B cell (primary cell): ENCODE results near the gene PRRT2. TPM values are rescaled to one million over a fixed set of nuclear protein-coding genes. Genes with fewer than 3 reads are reported as not detected.

Experiments used
- ATAC-seq: fragments of 200-7000 bp; cut with Tn5 transposase; one replicate; pipeline ENCODE4 v1.10.0; 2021; ENCODE audit warnings: low read depth, mild to moderate bottlenecking, moderate number of reproducible peaks, moderate library complexity
- CTCF ChIA-PET: fragments of 350-600 bp; sonication (Branson Sonifier 250); formaldehyde crosslinking; loops from one replicate; lab custom pipeline; 2021; ENCODE audit warnings: antibody characterized with exemption, inconsistent platforms; lab: Charles Lee
- POLR2A ChIA-PET: fragments of 350-600 bp; sonication (Branson Sonifier 250); formaldehyde crosslinking; loops from one replicate; lab custom pipeline; 2021; ENCODE audit warnings: antibody characterized with exemption; lab: Charles Lee
- DNase-seq: peaks from one replicate; pipeline ENCODE4 v3.0.0; 2013
- H2AFZ ChIP-seq: 2 replicates; pipeline ENCODE4 v1.6.1; 2012; ENCODE audit warnings: mild to moderate bottlenecking, low read depth, low read length; ENCODE audit not compliant: insufficient read depth, poor library complexity, severe bottlenecking
- H3K27ac ChIP-seq, 2 donors: 1 replicate in 1 of 2; 2 replicates in 1 of 2; pipeline ENCODE4 v1.5.1; 2012 to 2013; ENCODE audit warnings: low read length in 2 of 2, mild to moderate bottlenecking in 2 of 2, moderate library complexity in 1 of 2
- H3K27me3 ChIP-seq, 4 experiments: fragments of 200-600 bp in 1 of 4; sonication (generic) in 1 of 4; replicated peaks in 1 of 4; 1 replicate in 2 of 4; 2 replicates in 2 of 4; pipeline versions ENCODE4 v1.6.1 to v1.7.0; 2013 to 2016; ENCODE audit warnings: low read length in 3 of 4, mild to moderate bottlenecking in 2 of 4, mixed read lengths in 1 of 4, moderate library complexity in 1 of 4; ENCODE audit not compliant: insufficient read depth in 4 of 4, control insufficient read depth in 3 of 4; ENCODE audit errors: control extremely low read depth in 1 of 4
- H3K36me3 ChIP-seq, 2 experiments: replicated peaks in 1 of 2; 1 replicate in 1 of 2; 2 replicates in 1 of 2; pipeline versions ENCODE4 v1.6.1 to v1.7.1; 2013; ENCODE audit warnings: low read length in 1 of 2; ENCODE audit not compliant: insufficient read depth in 2 of 2, control insufficient read depth in 1 of 2; ENCODE audit errors: control extremely low read depth in 1 of 2, extremely low read depth in 1 of 2
- H3K4me1 ChIP-seq, 2 donors: fragments of 200-600 bp in 1 of 2; sonication (generic) in 1 of 2; 1 replicate in 1 of 2; 2 replicates in 1 of 2; pipeline versions ENCODE4 v1.5.1 to v1.6.1; 2013 to 2017; ENCODE audit warnings: low read length in 2 of 2; ENCODE audit not compliant: control insufficient read depth in 2 of 2, insufficient read depth in 2 of 2
- H3K4me2 ChIP-seq: replicated peaks from 2 replicates; pipeline ENCODE3; 2012; ENCODE audit warnings: mild to moderate bottlenecking, low read depth, low read length; ENCODE audit not compliant: poor library complexity, severe bottlenecking
- H3K4me3 ChIP-seq, 5 experiments: fragments of 200-600 bp in 1 of 5; sonication (generic) in 1 of 5; 1 replicate in 3 of 5; 2 replicates in 2 of 5; pipeline versions ENCODE4 v1.5.1 to v1.7.0; 2011 to 2016; ENCODE audit warnings: low read length in 4 of 5, mild to moderate bottlenecking in 4 of 5, low read depth in 2 of 5, control low read depth in 1 of 5, moderate library complexity in 1 of 5; ENCODE audit not compliant: insufficient read depth in 1 of 5; ENCODE audit errors: control extremely low read depth in 1 of 5, extremely low read depth in 1 of 5
- H3K79me2 ChIP-seq: fragments of 200-600 bp; sonication (generic); one replicate; pipeline ENCODE4 v1.6.0; 2016; ENCODE audit warnings: low read length; ENCODE audit not compliant: control insufficient read depth, insufficient read depth
- H3K9ac ChIP-seq: fragments of 200-600 bp; sonication (generic); 2 replicates; pipeline ENCODE4 v1.6.1; 2017; ENCODE audit warnings: mild to moderate bottlenecking, low read length, moderate library complexity
- H3K9me3 ChIP-seq, 3 donors: one replicate each; pipeline versions ENCODE4 v1.6.1 to v1.7.1; 2013; ENCODE audit warnings: low read length in 2 of 3; ENCODE audit not compliant: control insufficient read depth in 2 of 3, insufficient read depth in 1 of 3; ENCODE audit errors: control extremely low read depth in 1 of 3
- H4K20me1 ChIP-seq: 2 replicates; pipeline ENCODE4 v1.6.0; 2012; ENCODE audit warnings: mild to moderate bottlenecking, low read length; ENCODE audit not compliant: insufficient read depth, control insufficient read depth, poor library complexity, severe bottlenecking
- H3K27ac Mint-ChIP-seq: one replicate; pipeline ENCODE4 v1.8.0; 2021; ENCODE audit warnings: mixed read lengths
- H3K27me3 Mint-ChIP-seq: one replicate; pipeline ENCODE4 v1.8.0; 2021; ENCODE audit warnings: mixed read lengths
- H3K4me1 Mint-ChIP-seq: one replicate; pipeline ENCODE4 v1.8.0; 2021; ENCODE audit warnings: mixed read lengths
- H3K4me3 Mint-ChIP-seq: one replicate; pipeline ENCODE4 v1.8.0; 2021; ENCODE audit warnings: mixed read lengths
- H3K9me3 Mint-ChIP-seq: one replicate; pipeline ENCODE4 v1.8.0; 2022; ENCODE audit warnings: mixed read lengths; ENCODE audit not compliant: insufficient read depth
- EZH2 ChIP-seq: IDR thresholded peaks from 2 replicates; pipeline ENCODE4 v1.6.1; 2012; ENCODE audit warnings: borderline replicate concordance, low read depth, mild to moderate bottlenecking, moderate library complexity, low read length; ENCODE audit not compliant: insufficient read depth, poor library complexity, severe bottlenecking
- WGBS: methylation state at CpG from one replicate; pipeline ENCODE4 v1.1.5; 2013; ENCODE audit warnings: missing lambda C conversion rate; ENCODE audit not compliant: insufficient coverage; 5-methylcytosine and 5-hydroxymethylcytosine counted together
- intact Hi-C: fragments of 100-400 bp; cut with micrococcal nuclease; formaldehyde crosslinking; loops from one replicate; pipeline ENCODE4 v1.10.0; 2022
- polyA plus RNA-seq: library from polyadenylated mRNA; depleted of rRNA; stranded (reverse); fragments of >200 nt; gene quantifications from 2 replicates; pipeline ENCODE4 v1.2.3, GENCODE V29; 2012
- total RNA-seq, 2 donors: library from RNA; stranded (reverse); fragments of 120-200 nt in 1 of 2; gene quantifications; 1 replicate in 1 of 2; 2 replicates in 1 of 2; pipeline versions ENCODE4 v1.2.3 to v1.2.4, GENCODE V29; 2013 to 2022
- TF ChIP-seq, protein P1 (sequence below): fragments of 200-600 bp; IDR thresholded peaks from one replicate; pipeline ENCODE4 v1.8.0; 2022; ENCODE audit warnings: antibody characterized with exemption, mild to moderate bottlenecking

The PRRT2 gene
- total and polyA plus RNA-seq, 2 donors (not counting 1 experiment from before 2014, with no cell fraction given) = 0.79 to 3.1 TPM

DNA sequence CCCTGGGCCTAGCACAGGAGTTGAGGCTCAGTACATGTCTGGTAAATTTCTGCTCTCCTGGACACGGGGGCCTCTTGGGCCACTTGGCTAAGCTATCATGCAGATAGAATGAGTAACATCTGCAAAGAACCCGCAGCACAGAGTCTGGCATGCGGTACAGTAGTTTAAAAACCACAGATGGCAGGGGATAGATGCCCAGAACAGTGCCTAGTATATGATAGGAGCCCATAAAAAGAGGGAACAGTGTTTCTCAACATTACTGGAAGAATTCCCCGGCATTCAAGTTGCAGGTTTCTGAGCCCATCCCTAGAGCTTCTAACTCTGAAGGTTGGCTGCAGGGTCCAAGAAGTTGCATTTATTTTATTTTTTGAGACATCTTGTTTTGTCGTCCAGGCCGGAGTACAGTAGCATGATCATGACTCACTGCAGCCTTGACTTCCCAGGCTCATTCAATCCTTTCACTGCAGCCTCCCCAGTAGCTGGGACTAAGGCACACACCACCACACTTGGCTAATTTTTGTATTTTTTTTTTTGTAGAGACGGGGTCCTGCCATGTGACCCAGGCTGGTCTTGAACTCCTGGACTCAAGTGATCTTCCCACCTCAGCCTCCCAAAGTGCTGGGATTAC is 45.3 kb downstream of the PRRT2 start:
- H3K4me2 ChIP-seq = no peak overlapping the region
- H3K27me3 ChIP-seq = no peaks in the 10 kb centered on the region
- ChIA-PET POLR2A (no interaction called here), CTCF (interaction anchor here (1.2 to 3.6 kb wide), 2 partner anchors 9 to 157 kb away, joined by 3 to 15 read pairs; no protein-coding TSS in a partner anchor)
- Mint-ChIP-seq H3K27ac (no peak overlapping the region), H3K9me3 (no peaks in the 10 kb centered on the region), H3K4me1 (peaks cover 14% of the 10 kb centered on the region), H3K4me3 (no peak overlapping the region), H3K27me3 (no peaks in the 10 kb centered on the region)
- peaks cover 4 to 25% of the 10 kb centered on the region in 2 experiments for H3K36me3 ChIP-seq
- WGBS = 97% methylated on average over 7 of the region's 7 CpGs
- peaks cover 8% of the 10 kb centered on the region for H4K20me1 ChIP-seq
- no peak overlapping the region for H3K4me3 ChIP-seq
- H3K27ac ChIP-seq = no peak overlapping the region
- intact Hi-C loops = no loop called here
- H3K9ac ChIP-seq = no peak overlapping the region
- ATAC-seq = no peak
- peaks cover 8% of the 10 kb centered on the region for H3K79me2 ChIP-seq
- peaks cover 11 to 12% of the 10 kb centered on the region in 2 donors for H3K4me1 ChIP-seq
- no peak for TF ChIP-seq EZH2
- TF ChIP-seq, protein P1, sequence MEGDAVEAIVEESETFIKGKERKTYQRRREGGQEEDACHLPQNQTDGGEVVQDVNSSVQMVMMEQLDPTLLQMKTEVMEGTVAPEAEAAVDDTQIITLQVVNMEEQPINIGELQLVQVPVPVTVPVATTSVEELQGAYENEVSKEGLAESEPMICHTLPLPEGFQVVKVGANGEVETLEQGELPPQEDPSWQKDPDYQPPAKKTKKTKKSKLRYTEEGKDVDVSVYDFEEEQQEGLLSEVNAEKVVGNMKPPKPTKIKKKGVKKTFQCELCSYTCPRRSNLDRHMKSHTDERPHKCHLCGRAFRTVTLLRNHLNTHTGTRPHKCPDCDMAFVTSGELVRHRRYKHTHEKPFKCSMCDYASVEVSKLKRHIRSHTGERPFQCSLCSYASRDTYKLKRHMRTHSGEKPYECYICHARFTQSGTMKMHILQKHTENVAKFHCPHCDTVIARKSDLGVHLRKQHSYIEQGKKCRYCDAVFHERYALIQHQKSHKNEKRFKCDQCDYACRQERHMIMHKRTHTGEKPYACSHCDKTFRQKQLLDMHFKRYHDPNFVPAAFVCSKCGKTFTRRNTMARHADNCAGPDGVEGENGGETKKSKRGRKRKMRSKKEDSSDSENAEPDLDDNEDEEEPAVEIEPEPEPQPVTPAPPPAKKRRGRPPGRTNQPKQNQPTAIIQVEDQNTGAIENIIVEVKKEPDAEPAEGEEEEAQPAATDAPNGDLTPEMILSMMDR = no peak
- no peak overlapping the region for H2AFZ ChIP-seq
- DNase-seq = no peak
- no peaks in the 10 kb centered on the region for H3K9me3 ChIP-seq

DNA sequence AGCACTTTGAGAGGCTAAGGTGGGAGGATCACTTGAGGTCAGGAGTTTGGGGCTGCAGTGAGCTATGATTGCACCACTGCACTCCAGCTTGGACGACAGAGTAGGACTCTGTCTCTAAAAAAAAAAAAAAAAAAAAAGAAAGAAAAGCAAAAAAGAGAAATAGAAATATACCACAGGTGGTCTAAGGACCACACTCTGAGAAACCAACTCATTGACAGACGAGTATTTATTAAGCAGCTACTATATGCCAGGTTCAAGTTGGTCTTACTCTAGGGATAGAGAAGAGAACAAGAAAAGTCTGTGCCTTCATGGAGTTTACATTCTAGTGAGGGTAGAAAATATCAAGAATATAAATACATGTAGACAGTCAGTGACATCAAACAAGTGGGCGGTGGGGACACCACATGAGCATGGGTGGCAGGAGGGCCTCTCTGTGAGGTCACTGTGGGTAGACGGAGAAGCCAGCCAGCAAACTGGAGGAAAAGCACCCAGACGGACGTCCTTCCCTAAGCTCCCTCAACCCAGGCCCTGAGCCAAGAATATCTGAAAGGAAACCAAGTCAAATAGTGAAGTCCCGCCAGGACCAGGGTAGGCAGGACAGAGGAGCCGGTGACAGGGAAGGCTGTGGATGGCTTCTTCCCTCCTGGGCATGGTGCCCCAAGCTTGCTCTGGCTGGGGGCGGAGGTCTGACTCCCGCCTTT is 46.3 kb downstream of the PRRT2 start:
- H3K27ac Mint-ChIP-seq = no peak overlapping the region
- TF ChIP-seq, protein P1 = no peak
- no peak for TF ChIP-seq EZH2
- 96% methylated on average over 8 of the region's 10 CpGs for WGBS

More for the DNA sequence above, 46.3 kb downstream of the PRRT2 start:
- POLR2A ChIA-PET = no interaction called here
- H3K9me3 ChIP-seq = no peaks in the 10 kb centered on the region
- ATAC-seq (no peak), DNase-seq (no peak)
- H3K27me3 ChIP-seq = no peaks in the 10 kb centered on the region
- peaks cover 16% of the 10 kb centered on the region for H3K79me2 ChIP-seq
- peaks cover 14 to 15% of the 10 kb centered on the region in 2 donors for H3K4me1 ChIP-seq
- peaks cover 8% of the 10 kb centered on the region for H4K20me1 ChIP-seq
- H2AFZ ChIP-seq = no peak overlapping the region
- no peak overlapping the region for H3K4me3 ChIP-seq
- CTCF ChIA-PET = interaction anchor here (0.6 to 3.6 kb wide), 2 partner anchors 11 to 41 kb away, joined by 3 to 15 read pairs; no protein-coding TSS in a partner anchor
- H3K36me3 ChIP-seq = peaks cover 4 to 25% of the 10 kb centered on the region in 2 experiments
- H3K4me2 ChIP-seq = no peak overlapping the region
- H3K27ac ChIP-seq = no peak overlapping the region
- H3K4me3 Mint-ChIP-seq = no peak overlapping the region
- H3K9me3 Mint-ChIP-seq = no peaks in the 10 kb centered on the region
- H3K4me1 Mint-ChIP-seq = peaks cover 18% of the 10 kb centered on the region
- intact Hi-C loops = no loop called here
- H3K27me3 Mint-ChIP-seq = no peaks in the 10 kb centered on the region
- no peak overlapping the region for H3K9ac ChIP-seq
